ENCODE data around the gene ASB13. TPM values are rescaled to one million over a fixed set of nuclear protein-coding genes. Genes with fewer than 3 reads are reported as not detected.

ASB13 gene
- total and polyA plus RNA-seq, 2 of the 13 experiments (the other 11 are each of a cell fraction or from before 2014, with no cell fraction given): 9.3 to 15.4 TPM

DNA sequence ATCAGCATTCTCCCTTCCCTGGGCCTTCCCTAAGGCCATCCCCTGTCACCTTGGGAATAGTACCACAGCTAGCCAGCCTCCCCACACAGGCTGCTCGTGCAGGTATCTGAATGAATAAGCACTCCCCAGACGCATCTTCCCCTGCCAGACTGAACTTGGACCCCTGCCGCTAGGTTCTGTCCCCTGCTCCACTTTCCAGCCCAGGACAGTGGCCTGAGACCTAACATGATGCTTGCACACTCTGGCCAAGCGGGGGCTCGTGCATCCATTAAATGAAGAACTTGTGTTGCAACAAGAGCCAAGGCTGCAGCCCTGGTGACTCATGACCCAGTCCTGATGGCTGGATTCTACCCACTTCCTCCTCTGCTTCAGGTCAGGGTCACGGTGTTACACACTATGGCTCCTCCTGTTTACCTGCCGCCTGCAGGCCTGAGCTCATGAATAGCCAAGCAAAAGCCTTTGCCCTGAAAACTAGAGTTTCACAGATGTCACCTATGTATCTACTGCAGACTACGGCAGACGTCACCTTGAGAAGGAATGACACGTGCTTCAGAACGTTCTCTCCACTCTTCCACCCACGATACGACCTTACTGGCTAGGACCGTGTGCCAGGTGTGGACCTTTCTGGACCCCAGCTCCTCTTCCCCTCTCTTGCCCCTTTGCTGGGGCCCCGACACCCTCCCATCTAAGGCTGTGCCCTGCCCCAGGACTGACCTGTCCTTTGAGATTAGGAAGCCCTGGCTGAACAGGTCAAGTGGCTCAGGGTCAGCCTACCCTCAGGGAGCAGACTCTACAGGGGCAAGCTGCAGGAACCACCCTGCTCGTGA lies 6.5 kb downstream of the ASB13 start (continued):
- TF ChIP-seq ZNF382 (CRISPR knock-in tag; IDR thresholded peaks at IDR 0.05; ENCODE audit: borderline replicate concordance) (no peak), ARNT (IDR thresholded peaks at IDR 0.05) (no peak), CCAR2 (optimal IDR thresholded peaks at IDR 0.05; ENCODE audit: low read depth, low read length) (no peak), ZC3H13 (CRISPR knock-in tag; IDR thresholded peaks at IDR 0.05) (no peak; the same call in 1 of the 2 replicates), NPAS2 (CRISPR knock-in tag; IDR thresholded peaks at IDR 0.05; ENCODE audit: borderline replicate concordance) (no peak), HNRNPH1 (optimal IDR thresholded peaks at IDR 0.05; ENCODE audit: low read depth, low read length) (no peak), ZFY (CRISPR knock-in tag; IDR thresholded peaks at IDR 0.05) (peak; percentile 21; the same call in 1 of the 2 replicates), KDM6A (CRISPR knock-in tag; IDR thresholded peaks at IDR 0.05; ENCODE audit: low read depth) (no peak; the same call in 1 of the 2 replicates), SATB2 (CRISPR knock-in tag; IDR thresholded peaks at IDR 0.05) (no peak), SMARCC2 (IDR thresholded peaks at IDR 0.05) (no peak), RBM22 (optimal IDR thresholded peaks at IDR 0.05; ENCODE audit: low read length) (no peak), TBL1XR1 (IDR thresholded peaks at IDR 0.05; ENCODE audit: borderline replicate concordance, low read length, partially characterized antibody) (peak; percentile 85), ZNF282 (IDR thresholded peaks at IDR 0.05; ENCODE audit: partially characterized antibody) (no peak), FOXM1 (CRISPR knock-in tag; IDR thresholded peaks at IDR 0.05) (no peak), ZNF446 (CRISPR knock-in tag; IDR thresholded peaks at IDR 0.05) (no peak), ZNF205 (CRISPR knock-in tag; IDR thresholded peaks at IDR 0.05) (peak; percentile 63; the same call in 1 of the 2 replicates), EZH2 (conservative IDR thresholded peaks at IDR 0.05; ENCODE audit: low read depth, low read length) (no peak), ZNF547 (CRISPR knock-in tag; IDR thresholded peaks at IDR 0.05) (no peak), FOSL2 (CRISPR knock-in tag; IDR thresholded peaks at IDR 0.05) (peak; percentile 99), ZNF501 (CRISPR knock-in tag; IDR thresholded peaks at IDR 0.05) (peak; percentile 63; the same call in 1 of the 2 replicates)
- TF ChIP-seq, protein P1, sequence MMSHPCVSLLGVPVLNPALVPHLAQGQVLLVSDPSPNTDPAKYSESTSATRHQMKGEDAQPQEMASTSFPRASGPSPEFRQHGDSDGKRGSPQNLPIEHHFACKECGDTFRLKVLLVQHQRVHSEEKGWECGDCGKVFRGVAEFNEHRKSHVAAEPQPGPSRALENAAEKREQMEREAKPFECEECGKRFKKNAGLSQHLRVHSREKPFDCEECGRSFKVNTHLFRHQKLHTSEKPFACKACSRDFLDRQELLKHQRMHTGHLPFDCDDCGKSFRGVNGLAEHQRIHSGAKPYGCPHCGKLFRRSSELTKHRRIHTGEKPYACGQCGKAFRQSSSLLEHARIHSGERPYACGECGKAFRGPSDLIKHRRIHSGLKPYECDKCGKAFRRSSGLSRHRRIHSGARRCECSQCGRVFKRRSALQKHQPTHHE (CRISPR knock-in tag; IDR thresholded peaks at IDR 0.05; ENCODE audit: borderline replicate concordance): no peak
- TF ChIP-seq, protein P2, sequence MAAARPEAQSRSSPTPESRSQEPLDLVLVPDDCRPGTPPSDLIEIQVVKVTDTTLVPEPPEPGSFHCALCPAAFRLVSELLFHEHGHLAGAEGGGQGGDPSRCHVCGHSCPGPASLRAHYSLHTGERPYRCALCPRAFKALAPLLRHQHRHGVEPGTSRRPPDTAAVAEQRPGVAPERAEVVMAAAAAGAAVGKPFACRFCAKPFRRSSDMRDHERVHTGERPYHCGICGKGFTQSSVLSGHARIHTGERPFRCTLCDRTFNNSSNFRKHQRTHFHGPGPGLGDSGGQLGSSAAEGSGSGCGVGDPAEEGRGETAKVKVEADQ (CRISPR knock-in tag; IDR thresholded peaks at IDR 0.05; ENCODE audit: borderline replicate concordance): no peak
- TF ChIP-seq, protein P3, sequence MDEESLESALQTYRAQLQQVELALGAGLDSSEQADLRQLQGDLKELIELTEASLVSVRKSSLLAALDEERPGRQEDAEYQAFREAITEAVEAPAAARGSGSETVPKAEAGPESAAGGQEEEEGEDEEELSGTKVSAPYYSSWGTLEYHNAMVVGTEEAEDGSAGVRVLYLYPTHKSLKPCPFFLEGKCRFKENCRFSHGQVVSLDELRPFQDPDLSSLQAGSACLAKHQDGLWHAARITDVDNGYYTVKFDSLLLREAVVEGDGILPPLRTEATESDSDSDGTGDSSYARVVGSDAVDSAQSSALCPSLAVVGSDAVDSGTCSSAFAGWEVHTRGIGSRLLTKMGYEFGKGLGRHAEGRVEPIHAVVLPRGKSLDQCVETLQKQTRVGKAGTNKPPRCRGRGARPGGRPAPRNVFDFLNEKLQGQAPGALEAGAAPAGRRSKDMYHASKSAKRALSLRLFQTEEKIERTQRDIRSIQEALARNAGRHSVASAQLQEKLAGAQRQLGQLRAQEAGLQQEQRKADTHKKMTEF (CRISPR knock-in tag; IDR thresholded peaks at IDR 0.05): peak; percentile 70
- TF ChIP-seq, protein P4, sequence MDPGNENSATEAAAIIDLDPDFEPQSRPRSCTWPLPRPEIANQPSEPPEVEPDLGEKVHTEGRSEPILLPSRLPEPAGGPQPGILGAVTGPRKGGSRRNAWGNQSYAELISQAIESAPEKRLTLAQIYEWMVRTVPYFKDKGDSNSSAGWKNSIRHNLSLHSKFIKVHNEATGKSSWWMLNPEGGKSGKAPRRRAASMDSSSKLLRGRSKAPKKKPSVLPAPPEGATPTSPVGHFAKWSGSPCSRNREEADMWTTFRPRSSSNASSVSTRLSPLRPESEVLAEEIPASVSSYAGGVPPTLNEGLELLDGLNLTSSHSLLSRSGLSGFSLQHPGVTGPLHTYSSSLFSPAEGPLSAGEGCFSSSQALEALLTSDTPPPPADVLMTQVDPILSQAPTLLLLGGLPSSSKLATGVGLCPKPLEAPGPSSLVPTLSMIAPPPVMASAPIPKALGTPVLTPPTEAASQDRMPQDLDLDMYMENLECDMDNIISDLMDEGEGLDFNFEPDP (CRISPR knock-in tag; conservative IDR thresholded peaks at IDR 0.05): no peak
- TF ChIP-seq, protein P5, sequence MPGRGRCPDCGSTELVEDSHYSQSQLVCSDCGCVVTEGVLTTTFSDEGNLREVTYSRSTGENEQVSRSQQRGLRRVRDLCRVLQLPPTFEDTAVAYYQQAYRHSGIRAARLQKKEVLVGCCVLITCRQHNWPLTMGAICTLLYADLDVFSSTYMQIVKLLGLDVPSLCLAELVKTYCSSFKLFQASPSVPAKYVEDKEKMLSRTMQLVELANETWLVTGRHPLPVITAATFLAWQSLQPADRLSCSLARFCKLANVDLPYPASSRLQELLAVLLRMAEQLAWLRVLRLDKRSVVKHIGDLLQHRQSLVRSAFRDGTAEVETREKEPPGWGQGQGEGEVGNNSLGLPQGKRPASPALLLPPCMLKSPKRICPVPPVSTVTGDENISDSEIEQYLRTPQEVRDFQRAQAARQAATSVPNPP (CRISPR knock-in tag; IDR thresholded peaks at IDR 0.05): no peak
